Panc1 (cell line): ENCODE results near the gene FERMT3. TPM values are rescaled to one million over a fixed set of nuclear protein-coding genes. Genes with fewer than 3 reads are reported as not detected.

Experiments
- ATAC-seq: fragments of 200-7000 bp; cut with Tn5 transposase; 2 replicates; pipeline ENCODE4 v1.9.1; 2020; ENCODE audit warnings: mild to moderate bottlenecking, moderate library complexity
- BruUV-seq: library from RNA; stranded (reverse); fragments of 400-500 nt; replicated peaks from 2 replicates; lab custom pipeline; 2021; lab: Mats Ljungman, UMichigan
- CTCF ChIA-PET: fragments of 300-600 bp; sonication (Branson Sonifier 250); formaldehyde crosslinking; loops from one replicate; lab custom pipeline; 2022; ENCODE audit warnings: antibody characterized with exemption; lab: Charles Lee
- POLR2A ChIA-PET: fragments of 300-600 bp; sonication (Branson Sonifier 250); formaldehyde crosslinking; loops from one replicate; lab custom pipeline; 2022; ENCODE audit warnings: antibody characterized with exemption; lab: Charles Lee
- DNase-seq: peaks from one replicate; pipeline ENCODE4 v3.0.0-alpha.2; 2010; ENCODE audit warnings: low read depth, low spot score
- H3K27ac ChIP-seq: 2 replicates; pipeline ENCODE4 v1.5.1; 2011; ENCODE audit warnings: mild to moderate bottlenecking, low read length, inconsistent platforms
- H3K27me3 ChIP-seq: fragments of 200-500 bp; sonication (Bioruptor generic); 2 replicates; pipeline ENCODE4 v1.6.0; 2014; ENCODE audit warnings: low read length, inconsistent platforms; ENCODE audit not compliant: control insufficient read depth, insufficient read depth
- H3K36me3 ChIP-seq: fragments of 200-500 bp; sonication (Bioruptor generic); 2 replicates; pipeline ENCODE4 v1.5.1; 2014; ENCODE audit warnings: inconsistent platforms, mild to moderate bottlenecking, low read length, moderate library complexity; ENCODE audit not compliant: control insufficient read depth, insufficient read depth
- H3K4me1 ChIP-seq: 2 replicates; pipeline ENCODE4 v1.5.1; 2011; ENCODE audit warnings: inconsistent platforms, mild to moderate bottlenecking, low read length, moderate library complexity; ENCODE audit not compliant: control insufficient read depth, insufficient read depth
- H3K4me3 ChIP-seq, 2 experiments: 2 replicates each; pipeline ENCODE4 v1.5.1; 2011 to 2012; ENCODE audit warnings: low read depth in 2 of 2, low read length in 2 of 2, mild to moderate bottlenecking in 2 of 2, inconsistent platforms in 1 of 2, moderate library complexity in 1 of 2
- H3K9me3 ChIP-seq: fragments of 200-500 bp; sonication (Bioruptor generic); 2 replicates; pipeline ENCODE4 v1.5.1; 2014; ENCODE audit warnings: low read depth, mild to moderate bottlenecking, inconsistent platforms, low read length, moderate library complexity; ENCODE audit not compliant: control insufficient read depth, insufficient read depth
- CTCF ChIP-seq: fragments of 450-650 bp; IDR thresholded peaks from 2 replicates; pipeline ENCODE4 v1.5.1; 2017; ENCODE audit warnings: mild to moderate bottlenecking
- POLR2AphosphoS5 ChIP-seq: IDR thresholded peaks from 2 replicates; pipeline ENCODE4 v1.6.1; 2012; ENCODE audit warnings: mild to moderate bottlenecking, low read depth, low read length, moderate library complexity
- REST ChIP-seq, 2 experiments: IDR thresholded peaks; 2 replicates each; pipeline ENCODE4 v1.6.1; 2011 to 2012; ENCODE audit warnings: low read depth in 2 of 2, control low read depth in 1 of 2, low read length in 1 of 2, mild to moderate bottlenecking in 1 of 2, moderate library complexity in 1 of 2; ENCODE audit not compliant: insufficient read depth in 1 of 2
- SIN3A ChIP-seq: IDR thresholded peaks from 2 replicates; pipeline ENCODE4 v1.6.1; 2012; ENCODE audit warnings: low read depth, mild to moderate bottlenecking, low read length, moderate library complexity, borderline replicate concordance; ENCODE audit not compliant: insufficient read depth
- TCF7L2 ChIP-seq: IDR thresholded peaks from 2 replicates; pipeline ENCODE4 v1.6.1; 2011; ENCODE audit warnings: mild to moderate bottlenecking, low read depth, low read length, inconsistent platforms
- in situ Hi-C: cut with HindIII; loops from 2 replicates; pipeline ENCODE4 v1.10.0; 2016; ENCODE audit warnings: low sequenced_read_pairs, low pct_unique_long_range_greater_than_20kb
- intact Hi-C: fragments of 100-400 bp; cut with micrococcal nuclease; formaldehyde crosslinking; loops from one replicate; pipeline ENCODE4 v1.10.0; 2022; ENCODE audit not compliant: unreplicated experiment
- total RNA-seq: library from RNA; stranded (reverse); gene quantifications from one replicate; pipeline ENCODE4 v1.2.1, GENCODE V29; 2021; ENCODE audit not compliant: unreplicated experiment

The FERMT3 gene
- total RNA-seq, 1 experiment from 2014 or later = 2.9 TPM

DNA sequence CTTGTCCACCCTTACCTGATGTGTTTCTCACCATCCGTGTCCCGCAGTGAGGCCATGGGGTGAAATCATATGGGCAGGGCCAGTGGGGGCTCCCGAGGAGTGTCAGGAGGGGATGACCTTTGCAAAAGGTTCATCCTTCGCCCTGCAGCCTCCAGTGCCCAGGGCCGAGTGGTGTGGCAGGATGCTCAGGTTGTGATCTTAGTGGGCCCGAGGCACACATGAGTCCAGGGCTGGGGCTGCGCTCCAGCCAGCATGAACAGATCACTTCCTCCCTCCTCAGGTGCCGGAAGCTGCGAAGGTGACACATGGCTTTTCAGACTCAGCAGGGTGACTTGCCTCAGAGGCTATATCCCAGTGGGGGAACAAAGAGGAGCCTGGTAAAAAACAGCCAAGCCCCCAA lies 31.6 kb downstream of the FERMT3 start:
- DNase-seq (no peak), ATAC-seq (no peak)
- POLR2A ChIA-PET = no interaction called here
- BruUV-seq = no TSS peak
- Histone ChIP-seq H3K36me3 (no peaks in the 10 kb centered on the region; the same call in 1 of the 2 replicates), H3K4me1 (peaks cover 22% of the 10 kb centered on the region), H3K27ac (no peak overlapping the region), H3K27me3 (no peaks in the 10 kb centered on the region), H3K4me3 (no peak overlapping the region), H3K9me3 (no peaks in the 10 kb centered on the region)
- in situ Hi-C loops (no loop called here), intact Hi-C loops (no loop called here)
- TF ChIP-seq POLR2AphosphoS5 (no peak), SIN3A (no peak), REST (IDR thresholded peaks at IDR 0.05; ENCODE audit: insufficient read depth in 1 of 2, low read depth in 2 of 2, low read length in 1 of 2) (no peak), CTCF (no peak), TCF7L2 (no peak)
- CTCF ChIA-PET = interaction anchor here (0.7 kb wide), 1 partner anchor 14 kb away, joined by 3 read pairs; the partner anchor contains the start of gene PLCB3

GRCh38 chr11:64238999-64239398 lies 32.5 kb downstream of the FERMT3 start:
- Histone ChIP-seq H3K36me3 (no peaks in the 10 kb centered on the region; the same call in 1 of the 2 replicates), H3K9me3 (no peaks in the 10 kb centered on the region), H3K4me1 (peaks cover 24% of the 10 kb centered on the region), H3K27ac (no peak overlapping the region), H3K4me3 (no peak overlapping the region), H3K27me3 (no peaks in the 10 kb centered on the region)
- ChIA-PET CTCF (no interaction called here), POLR2A (interaction anchor here (0.6 kb wide), 1 partner anchor 270 kb away, joined by 3 read pairs; no protein-coding TSS in a partner anchor)
- ATAC-seq (no peak), DNase-seq (no peak)
- BruUV-seq = no TSS peak
- TF ChIP-seq CTCF (no peak), TCF7L2 (no peak), SIN3A (no peak), POLR2AphosphoS5 (no peak), REST (IDR thresholded peaks at IDR 0.05; ENCODE audit: insufficient read depth in 1 of 2, low read depth in 2 of 2, low read length in 1 of 2) (no peak)
- intact Hi-C loops (no loop called here), in situ Hi-C loops (no loop called here)
